ENCODE results near the gene SLC2A6. TPM values are rescaled to one million over a fixed set of nuclear protein-coding genes. Genes with fewer than 3 reads are reported as not detected.

SLC2A6 gene
- total RNA-seq, 1 donor from 2014 or later: 51.8 TPM

DNA sequence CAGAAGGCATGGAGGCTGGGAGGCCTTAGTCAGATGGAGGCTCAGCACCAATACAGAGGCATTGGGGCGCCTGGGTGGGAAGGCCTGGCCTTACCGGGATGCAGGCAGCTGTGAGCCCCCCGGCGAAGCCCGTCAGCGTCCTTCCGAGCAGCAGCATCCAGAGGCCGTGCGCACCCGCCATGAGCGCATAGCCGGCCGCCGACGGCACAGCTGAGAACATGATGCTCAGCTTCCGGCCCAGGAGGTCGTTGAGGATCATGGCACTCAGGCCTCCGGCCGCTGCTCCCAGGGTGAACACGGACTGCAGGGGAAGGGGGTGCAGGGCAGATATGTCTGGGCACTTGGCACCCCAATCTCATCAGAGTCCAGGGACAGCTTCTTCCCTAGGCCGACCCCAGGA, 2.0 kb downstream of the SLC2A6 start:
- Histone ChIP-seq H3K27me3 (ENCODE audit: control insufficient read depth, insufficient read depth, low read length) (no peaks in the 10 kb centered on the region), H3K36me3 (ENCODE audit: control insufficient read depth, insufficient read depth, low read length) (peaks cover 3% of the 10 kb centered on the region), H3K4me3 (ENCODE audit: low read depth, low read length) (no peak overlapping the region)
- no peak for DNase-seq (ENCODE audit: low read depth)
- TF ChIP-seq, protein P1, sequence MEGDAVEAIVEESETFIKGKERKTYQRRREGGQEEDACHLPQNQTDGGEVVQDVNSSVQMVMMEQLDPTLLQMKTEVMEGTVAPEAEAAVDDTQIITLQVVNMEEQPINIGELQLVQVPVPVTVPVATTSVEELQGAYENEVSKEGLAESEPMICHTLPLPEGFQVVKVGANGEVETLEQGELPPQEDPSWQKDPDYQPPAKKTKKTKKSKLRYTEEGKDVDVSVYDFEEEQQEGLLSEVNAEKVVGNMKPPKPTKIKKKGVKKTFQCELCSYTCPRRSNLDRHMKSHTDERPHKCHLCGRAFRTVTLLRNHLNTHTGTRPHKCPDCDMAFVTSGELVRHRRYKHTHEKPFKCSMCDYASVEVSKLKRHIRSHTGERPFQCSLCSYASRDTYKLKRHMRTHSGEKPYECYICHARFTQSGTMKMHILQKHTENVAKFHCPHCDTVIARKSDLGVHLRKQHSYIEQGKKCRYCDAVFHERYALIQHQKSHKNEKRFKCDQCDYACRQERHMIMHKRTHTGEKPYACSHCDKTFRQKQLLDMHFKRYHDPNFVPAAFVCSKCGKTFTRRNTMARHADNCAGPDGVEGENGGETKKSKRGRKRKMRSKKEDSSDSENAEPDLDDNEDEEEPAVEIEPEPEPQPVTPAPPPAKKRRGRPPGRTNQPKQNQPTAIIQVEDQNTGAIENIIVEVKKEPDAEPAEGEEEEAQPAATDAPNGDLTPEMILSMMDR (IDR thresholded peaks at IDR 0.05; ENCODE audit: insufficient read depth, low read length, poor library complexity, severe bottlenecking): no peak

DNA sequence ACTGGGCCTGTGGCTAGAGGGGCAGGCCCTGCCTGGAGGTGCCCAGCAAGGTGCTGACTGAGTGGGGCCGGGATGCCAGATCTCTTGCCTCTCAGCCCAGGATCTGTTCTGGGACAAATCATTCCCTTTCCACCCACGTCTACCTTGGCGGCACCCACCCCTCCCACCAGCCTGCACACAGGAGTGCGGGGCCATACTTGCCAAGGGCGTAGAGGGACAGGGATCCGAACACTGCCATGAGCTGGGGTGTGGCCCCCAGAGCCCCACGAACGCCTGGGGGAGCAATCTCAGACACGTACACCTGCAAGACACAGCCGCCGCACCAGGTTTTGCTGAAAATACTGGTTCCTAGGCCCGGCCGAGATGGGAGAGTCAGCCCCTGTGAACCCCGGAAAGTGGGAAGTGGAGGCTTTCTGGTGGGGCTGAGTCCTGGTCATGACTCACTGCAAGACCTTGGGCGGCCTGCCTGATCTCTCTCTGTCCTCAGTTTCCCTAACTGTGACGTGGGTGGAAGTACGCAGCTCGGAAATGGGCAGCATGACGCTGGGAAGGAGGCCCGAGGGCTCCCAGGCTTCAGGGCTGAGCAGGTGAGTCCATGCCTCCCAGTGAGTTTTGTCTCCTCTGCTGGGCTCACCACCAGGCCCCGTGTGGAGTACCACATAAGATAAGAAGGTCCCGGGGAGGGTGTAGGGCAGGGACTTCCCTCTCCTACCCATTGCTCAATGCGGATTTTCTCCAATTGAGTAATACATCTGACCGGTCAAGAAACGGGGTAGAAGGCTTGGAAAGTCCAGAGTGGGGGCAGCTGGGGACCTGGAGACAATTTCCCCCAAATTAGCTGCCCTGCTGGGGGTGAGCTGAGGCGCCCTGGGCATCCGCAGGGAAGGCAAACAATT, 2.6 kb downstream of the SLC2A6 start:
- H3K36me3 ChIP-seq (ENCODE audit: control insufficient read depth, insufficient read depth, low read length): peaks cover 3% of the 10 kb centered on the region
- TF ChIP-seq, protein P1 (IDR thresholded peaks at IDR 0.05; ENCODE audit: insufficient read depth, low read length, poor library complexity, severe bottlenecking): no peak

DNA sequence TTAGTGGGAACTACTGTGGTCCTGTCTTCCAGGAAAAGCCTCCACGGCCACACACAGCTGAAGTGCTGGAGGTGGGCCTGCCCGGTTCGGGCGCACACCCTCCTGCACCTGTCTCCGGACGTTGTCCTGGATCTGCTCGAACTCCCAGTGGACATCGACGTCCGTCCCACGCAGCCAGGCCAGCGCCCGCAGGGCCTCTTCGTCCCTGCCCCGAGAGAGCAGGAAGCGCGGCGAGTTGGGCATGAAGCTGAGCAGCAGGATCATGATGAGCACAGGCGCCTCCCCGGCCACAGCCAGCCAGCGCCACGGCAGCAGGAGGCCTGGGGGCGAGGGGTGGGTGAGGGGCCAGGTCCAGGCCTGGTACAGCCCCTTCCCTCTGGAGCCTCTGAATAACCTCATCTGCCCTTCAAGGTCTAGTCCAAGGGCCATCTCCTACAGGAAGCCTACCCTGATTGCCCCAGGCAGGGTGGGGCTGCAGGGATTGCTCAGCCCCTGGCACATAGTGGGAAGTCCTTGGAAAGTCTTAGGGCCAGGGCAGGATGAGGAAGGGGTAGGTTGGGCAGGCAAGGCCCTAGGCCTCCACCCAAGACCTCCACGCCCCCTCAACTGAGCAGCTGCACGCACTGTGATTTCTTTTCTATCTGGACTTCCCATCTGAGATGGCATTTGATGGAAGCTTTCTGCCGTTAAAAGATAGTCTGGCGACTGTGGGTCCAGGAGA, 3.4 kb downstream of the SLC2A6 start:
- no peak for DNase-seq (ENCODE audit: low read depth)
- Histone ChIP-seq H3K36me3 (ENCODE audit: control insufficient read depth, insufficient read depth, low read length) (peaks cover 3% of the 10 kb centered on the region), H3K4me3 (ENCODE audit: low read depth, low read length) (no peak overlapping the region), H3K27me3 (ENCODE audit: control insufficient read depth, insufficient read depth, low read length) (no peaks in the 10 kb centered on the region)
- TF ChIP-seq, protein P1 (IDR thresholded peaks at IDR 0.05; ENCODE audit: insufficient read depth, low read length, poor library complexity, severe bottlenecking): no peak

More for the DNA sequence above, 2.6 kb downstream of the SLC2A6 start:
- Histone ChIP-seq H3K27me3 (ENCODE audit: control insufficient read depth, insufficient read depth, low read length) (no peaks in the 10 kb centered on the region), H3K4me3 (ENCODE audit: low read depth, low read length) (no peak overlapping the region)
- DNase-seq (ENCODE audit: low read depth): no peak

DNA sequence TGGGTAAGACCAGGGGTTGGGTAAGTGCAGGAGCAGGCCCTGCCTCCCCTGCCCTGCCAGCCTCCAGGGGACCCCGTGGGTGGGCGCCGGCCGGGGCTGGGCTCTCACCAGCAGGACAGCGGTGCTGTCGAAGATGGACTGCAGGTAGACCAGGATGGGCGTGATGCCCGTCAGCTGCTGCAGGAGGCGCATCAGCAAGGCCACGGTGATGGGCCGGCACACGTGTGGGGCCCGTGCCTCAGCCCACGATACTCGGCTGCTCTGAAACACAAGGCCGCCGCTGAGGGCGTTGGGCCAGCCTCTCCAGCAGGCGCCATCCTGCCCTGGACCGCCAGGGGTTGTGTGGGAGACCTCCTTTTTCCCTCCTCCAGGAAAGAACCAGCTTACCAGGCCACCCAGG, 4.0 kb downstream of the SLC2A6 start:
- no peaks in the 10 kb centered on the region for H3K27me3 ChIP-seq (ENCODE audit: control insufficient read depth, insufficient read depth, low read length)
- TF ChIP-seq, protein P1 (IDR thresholded peaks at IDR 0.05; ENCODE audit: insufficient read depth, low read length, poor library complexity, severe bottlenecking): no peak
- H3K36me3 ChIP-seq (ENCODE audit: control insufficient read depth, insufficient read depth, low read length): peaks cover 3% of the 10 kb centered on the region
- no peak for DNase-seq (ENCODE audit: low read depth)
- no peak overlapping the region for H3K4me3 ChIP-seq (ENCODE audit: low read depth, low read length)

DNA sequence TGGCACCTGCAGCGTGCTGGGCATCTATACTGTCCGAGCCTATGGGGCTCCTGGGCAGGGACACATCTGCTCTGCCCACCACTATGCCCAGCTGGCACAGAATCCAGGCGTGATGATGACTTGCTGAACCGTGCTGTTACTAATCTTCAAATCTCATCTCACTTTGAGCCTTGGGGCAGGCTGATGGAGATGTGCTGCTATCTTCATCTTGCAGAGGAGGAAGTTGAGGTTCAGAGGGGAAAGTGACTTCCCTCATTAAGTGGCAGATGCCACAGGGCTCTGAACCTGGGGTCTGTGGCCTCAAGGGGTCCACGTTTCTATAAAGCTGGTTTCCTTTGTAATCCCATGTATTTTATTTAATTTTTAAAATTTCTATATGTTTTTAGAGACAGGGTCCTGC, 4.7 kb downstream of the SLC2A6 start:
- Histone ChIP-seq H3K4me3 (ENCODE audit: low read depth, low read length) (no peak overlapping the region), H3K36me3 (ENCODE audit: control insufficient read depth, insufficient read depth, low read length) (peaks cover 3% of the 10 kb centered on the region), H3K27me3 (ENCODE audit: control insufficient read depth, insufficient read depth, low read length) (no peaks in the 10 kb centered on the region)
- no peak for DNase-seq (ENCODE audit: low read depth)
- TF ChIP-seq, protein P1 (IDR thresholded peaks at IDR 0.05; ENCODE audit: insufficient read depth, low read length, poor library complexity, severe bottlenecking): no peak

Data from kidney epithelial cell (primary cell).